Measurements from ENCODE around the gene RASSF5.

RASSF5 gene

GRCh38 chr1:206583707-206584648 lies 76.6 kb downstream of the RASSF5 start:
- DNase-seq (ENCODE audit: low read depth in 3 of 3, low spot score in 1 of 3): peak; percentile 67 to 77 (median 77)

GRCh38 chr1:206584683-206585082 lies 77.4 kb downstream of the RASSF5 start:
- no peak for DNase-seq (ENCODE audit: low read depth in 3 of 3, low spot score in 1 of 3)

GRCh38 chr1:206586501-206587445 lies 79.4 kb downstream of the RASSF5 start:
- no peak for DNase-seq (ENCODE audit: low read depth in 3 of 3, low spot score in 1 of 3)

- DNase-seq (ENCODE audit: low read depth in 3 of 3, low spot score in 1 of 3): no peak
Observed at GRCh38 chr1:206587904-206588303, 80.6 kb downstream of the RASSF5 start.

GRCh38 chr1:206588492-206588891 lies 81.2 kb downstream of the RASSF5 start:
- no peak for DNase-seq (ENCODE audit: low read depth in 3 of 3, low spot score in 1 of 3)

GRCh38 chr1:206589206-206589605 lies 81.9 kb downstream of the RASSF5 start:
- no peak for DNase-seq (ENCODE audit: low read depth in 3 of 3, low spot score in 1 of 3)

- DNase-seq (ENCODE audit: low read depth in 3 of 3, low spot score in 1 of 3): peak in 1 of 3 donors; percentile 43
Observed at GRCh38 chr1:206590025-206590758, 82.9 kb downstream of the RASSF5 start.

- DNase-seq (ENCODE audit: low read depth in 3 of 3, low spot score in 1 of 3): no peak
Observed at GRCh38 chr1:206591226-206591625, 83.9 kb downstream of the RASSF5 start.

- no peak for DNase-seq (ENCODE audit: low read depth in 3 of 3, low spot score in 1 of 3)
Observed at GRCh38 chr1:206591696-206592095, 84.4 kb downstream of the RASSF5 start.

- no peak for DNase-seq (ENCODE audit: low read depth in 3 of 3, low spot score in 1 of 3)
Observed at GRCh38 chr1:206593351-206593925, 86.1 kb downstream of the RASSF5 start.

- DNase-seq (ENCODE audit: low read depth in 3 of 3, low spot score in 1 of 3): no peak
Observed at GRCh38 chr1:206595581-206596318, 88.4 kb downstream of the RASSF5 start.

GRCh38 chr1:206596319-206596666 lies 89.0 kb downstream of the RASSF5 start:
- DNase-seq (ENCODE audit: low read depth in 3 of 3, low spot score in 1 of 3): no peak

GRCh38 chr1:206600527-206600926 lies 93.2 kb downstream of the RASSF5 start:
- DNase-seq (ENCODE audit: low read depth in 3 of 3, low spot score in 1 of 3): no peak

- DNase-seq (ENCODE audit: low read depth in 3 of 3, low spot score in 1 of 3): no peak
Observed at GRCh38 chr1:206604861-206605260, 97.5 kb downstream of the RASSF5 start.

GRCh38 chr1:206606867-206607266 lies 99.5 kb downstream of the RASSF5 start:
- no peak for DNase-seq (ENCODE audit: low read depth in 3 of 3, low spot score in 1 of 3)

GRCh38 chr1:206608108-206608698 lies 100.9 kb downstream of the RASSF5 start:
- DNase-seq (ENCODE audit: low read depth in 3 of 3, low spot score in 1 of 3): peak in 2 of 3 donors; percentile 24 to 46

- no peak for DNase-seq (ENCODE audit: low read depth in 3 of 3, low spot score in 1 of 3)
Observed at GRCh38 chr1:206609229-206609991, 102.1 kb downstream of the RASSF5 start.

GRCh38 chr1:206612129-206612876 lies 105.0 kb downstream of the RASSF5 start, which contains the start of gene EIF2D:
Gene EIF2D, minus strand, starts transcription at chr1:206612465. Its CDS starts 123 bp downstream, at chr1:206612342.
- peak; percentile 87 to 97 (median 92) for DNase-seq (ENCODE audit: low read depth in 3 of 3, low spot score in 1 of 3)

Data from stimulated activated CD4-positive, alpha-beta T cell treated with anti-CD3 and anti-CD28 coated beads, TNF-alpha, amount 100 ng/mL, for 1 hour (primary cell).